Glutamatergic neuron (in vitro differentiated cells): ENCODE data around the gene OGFRL1. TPM values are rescaled to one million over a fixed set of nuclear protein-coding genes. Genes with fewer than 3 reads are reported as not detected.
"Not testable (repeated sequence)": the region's sequence is repeated elsewhere in the genome, so short reads cannot be mapped to it uniquely, and the experiment has no call there.

Experiments used
- DNase-seq: peaks from one replicate; pipeline ENCODE4 v3.0.0; 2022
- H3K27ac Mint-ChIP-seq: one replicate; pipeline ENCODE4 v1.8.0; 2020; ENCODE audit warnings: mild to moderate bottlenecking, mixed read lengths, inconsistent platforms; ENCODE audit not compliant: unreplicated experiment
- H3K27me3 Mint-ChIP-seq: one replicate; pipeline ENCODE4 v1.8.0; 2020; ENCODE audit warnings: mild to moderate bottlenecking, moderate library complexity, mixed read lengths, inconsistent platforms; ENCODE audit not compliant: unreplicated experiment
- H3K36me3 Mint-ChIP-seq: one replicate; pipeline ENCODE4 v1.8.0; 2020; ENCODE audit warnings: mild to moderate bottlenecking, mixed read lengths, inconsistent platforms; ENCODE audit not compliant: unreplicated experiment
- H3K4me1 Mint-ChIP-seq: one replicate; pipeline ENCODE4 v1.8.0; 2020; ENCODE audit warnings: mild to moderate bottlenecking, low read depth, mixed read lengths, inconsistent platforms; ENCODE audit not compliant: unreplicated experiment
- H3K4me3 Mint-ChIP-seq: one replicate; pipeline ENCODE4 v1.8.0; 2020; ENCODE audit warnings: mild to moderate bottlenecking, mixed read lengths, inconsistent platforms; ENCODE audit not compliant: unreplicated experiment
- H3K9me3 Mint-ChIP-seq: one replicate; pipeline ENCODE4 v1.8.0; 2020; ENCODE audit warnings: mild to moderate bottlenecking, moderate library complexity, mixed read lengths, inconsistent platforms; ENCODE audit not compliant: unreplicated experiment
- CTCF ChIP-seq: fragments of 200-600 bp; sonication (generic); IDR thresholded peaks from one replicate; pipeline ENCODE4 v1.5.0; 2021; ENCODE audit not compliant: partially characterized antibody, unreplicated experiment
- total RNA-seq: library from RNA; stranded (reverse); fragmentation: NEBNext Ultra II Directional; extraction: Animal tissue kit (Norgen Biotek cat#: 25700); gene quantifications from one replicate; pipeline ENCODE4 v1.2.1, GENCODE V29; 2021; ENCODE audit not compliant: unreplicated experiment

Gene OGFRL1
- total RNA-seq, 1 donor from 2014 or later: 21.4 TPM

DNA sequence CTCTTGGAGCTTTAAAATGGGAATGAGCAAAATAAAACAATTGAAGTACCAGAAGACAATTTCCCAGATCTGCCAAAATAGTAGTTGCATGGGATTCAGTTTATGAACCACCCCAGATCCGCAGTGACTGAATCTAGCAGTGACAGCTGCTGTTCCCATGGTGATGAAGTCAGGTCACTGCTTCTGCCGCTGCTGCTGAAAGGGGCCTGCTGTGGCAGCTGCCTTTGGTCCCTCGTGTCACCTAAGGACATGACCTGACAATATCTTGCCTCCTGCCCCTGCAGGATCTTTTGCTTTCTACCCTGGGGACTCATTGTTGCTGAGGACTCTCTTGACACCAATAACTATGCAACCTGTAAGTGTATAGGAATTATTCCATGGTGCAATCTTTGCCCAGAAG, 34.3 kb upstream of the OGFRL1 start:
- H3K4me3 Mint-ChIP-seq: no peak overlapping the region
- peaks cover 10% of the 10 kb centered on the region for H3K9me3 Mint-ChIP-seq
- no peak overlapping the region for H3K27ac Mint-ChIP-seq
- peaks cover 12% of the 10 kb centered on the region for H3K4me1 Mint-ChIP-seq
- peaks cover 5% of the 10 kb centered on the region for H3K36me3 Mint-ChIP-seq
- no peak for TF ChIP-seq CTCF
- DNase-seq: peak; percentile 62
- no peaks in the 10 kb centered on the region for H3K27me3 Mint-ChIP-seq

DNA sequence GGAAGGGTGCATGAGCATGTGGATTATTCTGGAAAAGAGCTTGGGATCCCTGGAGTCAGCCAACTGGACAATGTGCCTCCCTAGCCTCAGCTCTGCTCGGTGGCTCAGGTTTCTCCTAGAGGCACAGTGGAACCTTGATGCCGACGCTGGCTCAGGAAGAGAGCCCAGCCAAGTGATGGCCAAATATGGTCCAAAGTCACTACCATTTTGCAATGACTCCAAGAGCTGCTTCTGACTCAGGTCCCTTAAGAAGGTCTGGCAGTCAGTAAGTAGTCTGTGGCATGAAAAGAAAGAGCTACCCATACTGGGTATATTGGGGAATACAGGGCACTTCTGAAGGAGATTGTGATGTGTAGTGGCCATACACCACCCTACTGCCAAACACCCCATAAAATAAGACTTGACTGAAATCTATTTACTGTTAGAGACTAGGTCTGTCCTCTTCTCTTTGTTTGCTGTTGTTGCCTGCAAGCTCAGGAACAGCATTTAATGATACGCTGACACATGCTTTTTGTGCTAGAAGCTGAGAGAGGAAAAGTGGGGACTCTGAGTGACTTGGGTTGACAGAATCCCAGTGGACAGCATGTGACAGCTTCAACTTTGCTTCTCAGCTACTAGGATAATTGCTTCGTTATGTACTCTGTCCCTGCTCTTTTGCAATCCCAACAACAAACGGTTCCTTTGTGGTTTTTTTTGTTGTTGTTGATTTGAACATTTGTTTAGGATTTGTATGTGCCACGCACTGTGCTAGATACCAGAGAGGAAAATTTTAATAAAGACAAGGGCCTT, 30.3 kb upstream of the OGFRL1 start:
- no peak overlapping the region for H3K27ac Mint-ChIP-seq
- DNase-seq: no peak
- peaks cover 16% of the 10 kb centered on the region for H3K9me3 Mint-ChIP-seq
- peaks cover 24% of the 10 kb centered on the region for H3K4me1 Mint-ChIP-seq
- H3K36me3 Mint-ChIP-seq: peaks cover 13% of the 10 kb centered on the region
- TF ChIP-seq CTCF: no peak
- no peak overlapping the region for H3K4me3 Mint-ChIP-seq
- H3K27me3 Mint-ChIP-seq: peaks cover 1% of the 10 kb centered on the region

GRCh38 chr6:71259888-71260604, 28.6 kb upstream of the OGFRL1 start:
- Mint-ChIP-seq H3K27ac (no peak overlapping the region), H3K4me3 (peak overlapping the region; percentile 5), H3K36me3 (peaks cover 13% of the 10 kb centered on the region), H3K4me1 (peaks cover 19% of the 10 kb centered on the region), H3K9me3 (peaks cover 14% of the 10 kb centered on the region), H3K27me3 (peaks cover 1% of the 10 kb centered on the region)
- no peak for TF ChIP-seq CTCF
- DNase-seq: no peak

DNA sequence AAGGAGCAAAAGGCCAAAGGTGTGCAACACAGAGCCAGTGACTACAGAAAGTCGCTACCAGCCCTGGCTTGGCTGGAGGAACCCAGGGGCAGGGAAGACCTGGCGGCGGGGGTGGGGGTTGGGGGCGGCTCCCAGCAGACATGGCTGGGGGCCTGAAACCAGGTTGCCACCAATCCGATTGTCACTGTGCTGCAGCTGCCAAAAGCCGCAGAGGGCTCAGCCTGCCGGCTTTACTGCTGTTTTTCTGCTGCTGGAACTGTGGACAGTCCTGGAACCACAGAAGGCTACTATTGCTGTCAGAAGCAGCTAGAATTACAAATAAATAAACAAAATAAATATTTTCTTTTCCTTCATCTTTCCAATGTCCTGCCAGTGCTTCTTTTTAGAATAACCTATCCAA, 25.7 kb upstream of the OGFRL1 start:
- Mint-ChIP-seq H3K9me3 (peaks cover 21% of the 10 kb centered on the region), H3K27me3 (peaks cover 1% of the 10 kb centered on the region), H3K4me3 (no peak overlapping the region), H3K27ac (no peak overlapping the region), H3K4me1 (peaks cover 18% of the 10 kb centered on the region), H3K36me3 (peaks cover 14% of the 10 kb centered on the region)
- DNase-seq: no peak
- no peak for TF ChIP-seq CTCF

DNA sequence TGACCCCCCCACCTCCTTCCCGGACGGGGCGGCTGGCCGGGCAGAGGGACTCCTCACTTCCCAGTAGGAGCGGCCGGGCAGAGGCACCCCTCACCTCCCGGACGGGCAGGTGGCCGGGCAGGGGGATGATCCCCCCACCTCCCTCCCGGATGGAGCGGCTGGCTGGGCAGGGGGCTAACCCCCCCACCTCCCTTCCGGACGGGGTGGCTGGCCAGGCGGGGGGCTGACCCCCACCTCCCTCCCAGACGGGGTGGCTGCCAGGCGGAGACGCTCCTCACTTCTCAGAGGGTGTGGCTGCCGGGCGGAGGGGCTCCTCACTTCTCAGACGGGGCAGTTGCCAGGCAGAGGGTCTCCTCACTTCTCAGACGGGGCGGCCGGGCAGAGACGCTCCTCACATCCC, 22.2 kb upstream of the OGFRL1 start:
- peaks cover 27% of the 10 kb centered on the region for H3K9me3 Mint-ChIP-seq
- not testable (repeated sequence) for DNase-seq, H3K4me1 Mint-ChIP-seq

More for the DNA sequence above, 22.2 kb upstream of the OGFRL1 start:
- H3K27me3 Mint-ChIP-seq, H3K4me3 Mint-ChIP-seq, H3K27ac Mint-ChIP-seq: not testable (repeated sequence)
- H3K36me3 Mint-ChIP-seq: peaks cover 42% of the 10 kb centered on the region
